HCT116 (cell line): ENCODE measurements around the gene ADK.

Source experiments
- CEBPB ChIP-seq: IDR thresholded peaks from 2 replicates; pipeline ENCODE4 v1.6.1; 2012; ENCODE audit warnings: low read depth
- EZH2 ChIP-seq: fragments of 200-600 bp; sonication (generic); IDR thresholded peaks from 2 replicates; pipeline ENCODE4 v1.6.1; 2017; ENCODE audit warnings: antibody characterized with exemption, mixed run types
- EZH2phosphoT487 ChIP-seq: fragments of 200-600 bp; IDR thresholded peaks from 2 replicates; pipeline ENCODE4 v1.6.1; 2018; ENCODE audit warnings: antibody characterized with exemption, borderline replicate concordance
- FOSL1 ChIP-seq: IDR thresholded peaks from 2 replicates; pipeline ENCODE4 v1.6.1; 2012; ENCODE audit warnings: low read depth
- POLR2A ChIP-seq: IDR thresholded peaks from 2 replicates; pipeline ENCODE4 v1.7.0; 2011; ENCODE audit warnings: borderline replicate concordance; ENCODE audit not compliant: insufficient read depth, insufficient read length; ENCODE audit errors: extremely low read depth
- POLR2AphosphoS5 ChIP-seq: IDR thresholded peaks from 2 replicates; pipeline ENCODE4 v1.6.1; 2011; ENCODE audit warnings: mild to moderate bottlenecking, low read depth, low read length, moderate library complexity
- REST ChIP-seq: IDR thresholded peaks from 2 replicates; pipeline ENCODE4 v1.6.1; 2012; ENCODE audit warnings: low read depth
- SIN3A ChIP-seq: IDR thresholded peaks from 2 replicates; pipeline ENCODE4 v1.6.1; 2012; ENCODE audit warnings: low read depth
- SP1 ChIP-seq: IDR thresholded peaks from 2 replicates; pipeline ENCODE4 v1.6.1; 2012; ENCODE audit warnings: low read depth
- SRF ChIP-seq: IDR thresholded peaks from 2 replicates; pipeline ENCODE4 v1.6.1; 2012; ENCODE audit warnings: low read depth
- TCF7L2 ChIP-seq: IDR thresholded peaks from 2 replicates; pipeline ENCODE4 v1.7.0; 2011; ENCODE audit warnings: borderline replicate concordance, inconsistent platforms; ENCODE audit not compliant: insufficient read depth, insufficient read length; ENCODE audit errors: extremely low read depth
- ZFX ChIP-seq: fragments of 450-650 bp; IDR thresholded peaks from 2 replicates; pipeline ENCODE4 v1.6.1; 2017
- TF ChIP-seq, protein P1 (sequence below), 3 experiments: fragments of 200-600 bp in 1 of 3; sonication (generic) in 1 of 3; IDR thresholded peaks in 2 of 3; conservative IDR thresholded peaks in 1 of 3; 2 replicates each; pipeline ENCODE4 v1.5.1; 2012 to 2017; ENCODE audit warnings: low read depth in 2 of 3, low read length in 2 of 3, antibody characterized with exemption in 1 of 3, borderline replicate concordance in 1 of 3, control low read depth in 1 of 3, mild to moderate bottlenecking in 1 of 3, mixed read lengths in 1 of 3, mixed run types in 1 of 3, moderate library complexity in 1 of 3; ENCODE audit not compliant: insufficient read depth in 1 of 3
- TF ChIP-seq, protein P2 (sequence below): IDR thresholded peaks from 2 replicates; pipeline ENCODE4 v1.6.1; 2012

GRCh38 chr10:74227697-74228424 is 76.8 kb downstream of the ADK start:
- TF ChIP-seq POLR2A (no peak), FOSL1 (peak; percentile 23; the same call in 1 of the 2 replicates), EZH2 (no peak), TCF7L2 (no peak), REST (no peak), SIN3A (no peak), POLR2AphosphoS5 (no peak), CEBPB (0 out of 2 replicates have a peak, but pooled peaks have one; percentile 18), EZH2phosphoT487 (no peak), SRF (no peak), SP1 (0 out of 2 replicates have a peak, but pooled peaks have one; percentile 11), ZFX (no peak)
- TF ChIP-seq, protein P1, sequence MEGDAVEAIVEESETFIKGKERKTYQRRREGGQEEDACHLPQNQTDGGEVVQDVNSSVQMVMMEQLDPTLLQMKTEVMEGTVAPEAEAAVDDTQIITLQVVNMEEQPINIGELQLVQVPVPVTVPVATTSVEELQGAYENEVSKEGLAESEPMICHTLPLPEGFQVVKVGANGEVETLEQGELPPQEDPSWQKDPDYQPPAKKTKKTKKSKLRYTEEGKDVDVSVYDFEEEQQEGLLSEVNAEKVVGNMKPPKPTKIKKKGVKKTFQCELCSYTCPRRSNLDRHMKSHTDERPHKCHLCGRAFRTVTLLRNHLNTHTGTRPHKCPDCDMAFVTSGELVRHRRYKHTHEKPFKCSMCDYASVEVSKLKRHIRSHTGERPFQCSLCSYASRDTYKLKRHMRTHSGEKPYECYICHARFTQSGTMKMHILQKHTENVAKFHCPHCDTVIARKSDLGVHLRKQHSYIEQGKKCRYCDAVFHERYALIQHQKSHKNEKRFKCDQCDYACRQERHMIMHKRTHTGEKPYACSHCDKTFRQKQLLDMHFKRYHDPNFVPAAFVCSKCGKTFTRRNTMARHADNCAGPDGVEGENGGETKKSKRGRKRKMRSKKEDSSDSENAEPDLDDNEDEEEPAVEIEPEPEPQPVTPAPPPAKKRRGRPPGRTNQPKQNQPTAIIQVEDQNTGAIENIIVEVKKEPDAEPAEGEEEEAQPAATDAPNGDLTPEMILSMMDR (IDR thresholded peaks at IDR 0.05 in 2 of 3, conservative IDR thresholded peaks at IDR 0.05 in 1 of 3; ENCODE audit: borderline replicate concordance in 1 of 3, insufficient read depth in 1 of 3, low read depth in 2 of 3, low read length in 2 of 3): no peak
- TF ChIP-seq, protein P2, sequence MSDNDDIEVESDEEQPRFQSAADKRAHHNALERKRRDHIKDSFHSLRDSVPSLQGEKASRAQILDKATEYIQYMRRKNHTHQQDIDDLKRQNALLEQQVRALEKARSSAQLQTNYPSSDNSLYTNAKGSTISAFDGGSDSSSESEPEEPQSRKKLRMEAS: no peak
